ENCODE data around the gene MAPK10.
"Not testable (repeated sequence)": the region's sequence is repeated elsewhere in the genome, so short reads cannot be mapped to it uniquely, and the experiment has no call there.

Gene MAPK10

DNA sequence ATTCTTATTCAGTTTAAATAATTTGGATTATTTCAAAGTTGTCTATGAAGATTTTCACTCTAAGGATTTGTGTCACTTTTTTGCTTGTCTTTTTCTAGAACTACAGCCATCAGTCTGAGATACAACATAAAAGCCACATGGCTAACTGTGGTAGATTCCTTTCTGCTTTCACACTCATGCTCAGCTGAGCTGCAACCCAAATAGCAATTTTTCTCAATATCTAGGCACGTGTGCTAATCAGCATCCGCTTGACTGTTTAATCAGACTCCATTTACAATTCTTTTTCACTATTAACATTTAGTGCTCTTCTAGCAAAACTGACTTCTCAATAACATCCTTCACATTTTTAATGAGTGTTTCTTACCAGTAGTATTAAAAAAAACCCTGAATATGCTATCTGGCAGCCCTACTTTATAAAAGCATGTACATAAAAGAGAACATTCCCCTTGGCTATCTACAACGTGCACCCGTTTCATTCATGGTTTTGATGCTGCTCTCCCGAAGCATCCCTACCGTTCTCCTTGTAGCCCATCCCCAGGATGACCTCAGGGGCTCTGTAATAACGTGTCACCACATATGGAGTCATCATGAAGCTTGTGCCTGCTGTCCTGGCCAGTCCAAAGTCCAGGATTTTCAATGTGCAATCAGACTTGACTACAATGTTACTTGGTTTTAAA is 259.2 kb downstream of the MAPK10 start:
- Histone ChIP-seq H3K4me1 (ENCODE audit: control insufficient read depth, insufficient read depth, low read length) (no peaks in the 10 kb centered on the region), H3K9me3 (ENCODE audit: control insufficient read depth, insufficient read depth, low read length) (no peaks in the 10 kb centered on the region), H3K4me3 (ENCODE audit: low read depth, low read length) (no peak overlapping the region), H3K27me3 (ENCODE audit: control insufficient read depth, insufficient read depth, low read length) (no peaks in the 10 kb centered on the region), H3K36me3 (ENCODE audit: control insufficient read depth, insufficient read depth, low read length) (no peaks in the 10 kb centered on the region), H3K9ac (ENCODE audit: low read depth, low read length) (no peak overlapping the region)

DNA sequence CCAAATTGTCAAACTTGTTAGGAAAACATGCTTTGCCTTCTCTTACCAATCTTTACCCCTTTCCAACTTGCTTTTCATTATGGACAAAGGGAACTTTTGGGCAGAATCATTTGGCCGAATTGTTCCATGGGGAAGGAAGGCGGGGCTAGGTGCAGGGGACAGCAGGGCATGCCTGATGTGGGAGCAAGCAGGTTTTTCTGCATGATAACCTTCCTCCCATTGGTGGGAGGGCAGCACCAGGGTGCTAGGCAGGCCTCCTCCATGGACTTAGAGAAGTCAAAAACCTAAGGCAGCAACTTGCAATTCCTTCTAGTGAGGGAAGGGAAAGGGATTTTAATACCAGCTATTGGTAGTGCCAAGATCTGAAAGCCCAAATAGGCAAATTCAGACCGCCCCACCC is 260.5 kb downstream of the MAPK10 start:
- Histone ChIP-seq H3K27me3 (ENCODE audit: control insufficient read depth, insufficient read depth, low read length) (no peaks in the 10 kb centered on the region), H3K4me1 (ENCODE audit: control insufficient read depth, insufficient read depth, low read length) (no peaks in the 10 kb centered on the region), H3K9ac (ENCODE audit: low read depth, low read length) (no peak overlapping the region), H3K36me3 (ENCODE audit: control insufficient read depth, insufficient read depth, low read length) (no peaks in the 10 kb centered on the region), H3K4me3 (ENCODE audit: low read depth, low read length) (no peak overlapping the region), H3K9me3 (ENCODE audit: control insufficient read depth, insufficient read depth, low read length) (no peaks in the 10 kb centered on the region)

DNA sequence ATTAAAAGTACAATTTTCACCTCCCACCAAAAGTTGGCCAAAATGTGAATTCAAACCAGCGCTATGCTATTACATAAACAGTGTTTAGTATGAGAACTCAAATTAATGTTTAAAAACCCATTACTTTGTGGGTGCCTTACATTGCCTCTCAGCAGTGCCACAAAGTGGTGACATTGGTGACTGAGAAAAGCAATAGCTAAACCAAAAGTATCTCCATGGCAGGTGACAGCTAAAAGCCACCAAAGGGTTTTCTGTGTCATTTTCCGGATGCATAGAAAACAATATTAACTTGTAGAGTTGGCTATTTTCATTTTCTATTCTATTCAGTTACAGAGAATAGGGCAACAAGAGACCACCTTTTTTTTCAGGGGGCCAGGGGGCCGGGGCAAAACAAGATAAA is 261.2 kb downstream of the MAPK10 start:
- no peaks in the 10 kb centered on the region for H3K9me3 ChIP-seq (ENCODE audit: control insufficient read depth, insufficient read depth, low read length)
- no peak overlapping the region for H3K4me3 ChIP-seq (ENCODE audit: low read depth, low read length)
- H3K36me3 ChIP-seq (ENCODE audit: control insufficient read depth, insufficient read depth, low read length) = no peaks in the 10 kb centered on the region
- no peaks in the 10 kb centered on the region for H3K27me3 ChIP-seq (ENCODE audit: control insufficient read depth, insufficient read depth, low read length)
- no peaks in the 10 kb centered on the region for H3K4me1 ChIP-seq (ENCODE audit: control insufficient read depth, insufficient read depth, low read length)
- no peak overlapping the region for H3K9ac ChIP-seq (ENCODE audit: low read depth, low read length)

DNA sequence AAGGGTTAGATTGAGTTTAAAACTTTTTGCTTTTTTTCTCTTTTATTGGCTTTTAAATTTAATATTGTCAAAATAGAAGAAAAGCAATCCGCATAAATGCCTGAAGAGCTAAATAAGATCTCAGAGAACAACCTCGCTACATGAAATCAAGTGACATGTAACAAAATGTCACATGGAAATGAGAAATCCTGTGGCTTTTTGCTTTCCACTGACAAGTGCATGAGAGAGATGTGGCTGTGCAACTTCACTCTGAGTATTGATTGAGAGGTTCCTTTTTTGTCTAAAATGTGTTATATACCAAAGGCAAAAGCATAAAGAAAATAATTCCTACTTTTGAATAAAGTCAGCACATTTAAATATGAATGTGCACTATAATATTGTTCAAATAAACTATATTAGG is 263.5 kb downstream of the MAPK10 start:
- no peaks in the 10 kb centered on the region for H3K4me1 ChIP-seq (ENCODE audit: control insufficient read depth, insufficient read depth, low read length)
- no peaks in the 10 kb centered on the region for H3K36me3 ChIP-seq (ENCODE audit: control insufficient read depth, insufficient read depth, low read length)
- H3K4me3 ChIP-seq (ENCODE audit: low read depth, low read length) = no peak overlapping the region
- no peak overlapping the region for H3K9ac ChIP-seq (ENCODE audit: low read depth, low read length)
- H3K9me3 ChIP-seq (ENCODE audit: control insufficient read depth, insufficient read depth, low read length) = no peaks in the 10 kb centered on the region
- no peaks in the 10 kb centered on the region for H3K27me3 ChIP-seq (ENCODE audit: control insufficient read depth, insufficient read depth, low read length)

DNA sequence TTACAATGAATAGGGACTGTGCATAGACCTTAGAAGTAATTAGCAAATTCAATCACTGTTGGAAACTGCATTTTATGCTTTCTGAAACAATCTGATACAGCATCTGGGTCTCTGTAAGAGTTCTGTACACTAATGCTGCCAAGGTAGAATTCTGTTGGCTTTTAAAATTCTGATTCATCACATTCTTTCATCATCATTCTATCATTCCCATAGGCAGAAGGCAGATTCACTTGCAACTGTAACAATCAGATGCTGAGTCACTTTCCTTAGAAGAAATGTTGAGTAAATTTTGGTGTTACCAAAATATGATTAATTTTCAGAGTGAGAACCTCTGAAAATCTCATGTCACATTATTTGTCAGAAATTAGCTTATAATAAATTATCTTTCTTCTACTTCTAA is 267.2 kb downstream of the MAPK10 start:
- H3K9ac ChIP-seq (ENCODE audit: low read depth, low read length) = no peak overlapping the region
- no peaks in the 10 kb centered on the region for H3K36me3 ChIP-seq (ENCODE audit: control insufficient read depth, insufficient read depth, low read length)
- H3K9me3 ChIP-seq (ENCODE audit: control insufficient read depth, insufficient read depth, low read length) = no peaks in the 10 kb centered on the region
- H3K4me3 ChIP-seq (ENCODE audit: low read depth, low read length) = no peak overlapping the region
- peaks cover 15% of the 10 kb centered on the region for H3K4me1 ChIP-seq (ENCODE audit: control insufficient read depth, insufficient read depth, low read length)
- no peaks in the 10 kb centered on the region for H3K27me3 ChIP-seq (ENCODE audit: control insufficient read depth, insufficient read depth, low read length)

DNA sequence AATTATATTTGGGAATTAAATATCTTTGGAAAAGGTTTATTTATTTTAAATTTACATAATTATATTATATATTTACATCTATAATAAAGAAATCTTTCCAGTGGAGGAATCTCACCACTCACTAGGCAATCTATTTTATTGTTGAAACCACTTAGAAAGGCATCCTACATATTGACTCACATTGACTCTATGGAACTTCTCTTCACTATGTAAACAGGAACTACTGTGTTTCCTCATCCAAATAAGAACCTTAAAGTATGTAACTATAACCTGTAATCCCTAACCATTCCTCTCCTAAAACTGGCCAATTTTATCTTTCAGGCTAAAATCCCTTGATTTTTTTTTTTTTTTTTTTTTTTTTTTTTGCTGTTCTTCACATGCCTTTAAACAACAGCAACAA is 268.7 kb downstream of the MAPK10 start:
- no peak overlapping the region for H3K4me3 ChIP-seq (ENCODE audit: low read depth, low read length)
- H3K9me3 ChIP-seq (ENCODE audit: control insufficient read depth, insufficient read depth, low read length) = no peaks in the 10 kb centered on the region
- no peak overlapping the region for H3K9ac ChIP-seq (ENCODE audit: low read depth, low read length)
- no peaks in the 10 kb centered on the region for H3K27me3 ChIP-seq (ENCODE audit: control insufficient read depth, insufficient read depth, low read length)
- peaks cover 15% of the 10 kb centered on the region for H3K4me1 ChIP-seq (ENCODE audit: control insufficient read depth, insufficient read depth, low read length)
- no peaks in the 10 kb centered on the region for H3K36me3 ChIP-seq (ENCODE audit: control insufficient read depth, insufficient read depth, low read length)

DNA sequence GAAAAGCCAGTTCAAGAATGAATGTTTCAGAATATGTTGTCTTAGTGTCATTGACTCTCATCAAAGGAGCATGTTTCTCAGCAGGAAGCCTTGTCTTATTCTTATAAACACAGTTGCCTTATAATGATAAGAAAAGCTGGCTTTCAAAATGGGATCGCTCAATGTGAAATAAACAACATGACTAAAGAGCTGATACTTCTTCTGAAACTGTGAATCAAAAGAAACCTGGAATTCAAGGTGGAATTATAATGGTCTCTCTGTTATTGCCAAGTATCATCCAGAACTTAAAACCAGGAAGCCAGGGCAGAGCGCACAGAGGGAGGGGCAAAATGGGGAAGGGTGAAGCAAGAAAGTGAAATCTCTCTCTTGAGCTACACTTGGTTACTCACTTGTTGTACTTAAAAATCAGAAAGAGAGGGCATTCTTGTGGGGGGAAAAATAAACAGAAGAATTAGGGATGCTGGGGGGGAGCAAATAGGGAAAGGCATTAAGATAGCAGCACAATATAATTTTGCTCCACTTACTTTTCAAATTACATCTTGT is 270.0 kb downstream of the MAPK10 start:
- Histone ChIP-seq H3K36me3 (ENCODE audit: control insufficient read depth, insufficient read depth, low read length) (no peaks in the 10 kb centered on the region), H3K9ac (ENCODE audit: low read depth, low read length) (no peak overlapping the region)

DNA sequence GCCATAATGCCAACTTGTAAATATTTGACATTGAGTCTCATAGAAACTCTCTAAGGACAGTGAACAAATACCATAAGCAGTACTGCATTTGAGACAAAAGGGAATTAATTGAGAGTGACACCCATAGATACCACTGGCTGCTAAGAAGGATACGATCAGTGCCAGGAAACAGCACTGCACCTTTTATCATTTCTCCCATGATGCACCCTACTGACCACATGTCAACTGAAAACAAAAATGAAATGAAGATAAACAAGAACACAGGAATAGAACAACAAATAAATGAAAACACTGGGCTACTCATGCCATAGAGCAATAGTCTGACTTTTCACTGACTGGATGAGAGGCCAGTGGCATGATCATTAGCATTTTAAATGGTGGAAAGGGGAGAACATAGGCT is 270.8 kb downstream of the MAPK10 start:
- H3K4me1 ChIP-seq (ENCODE audit: control insufficient read depth, insufficient read depth, low read length) = peaks cover 15% of the 10 kb centered on the region
- no peak overlapping the region for H3K9ac ChIP-seq (ENCODE audit: low read depth, low read length)
- H3K36me3 ChIP-seq (ENCODE audit: control insufficient read depth, insufficient read depth, low read length) = no peaks in the 10 kb centered on the region
- no peaks in the 10 kb centered on the region for H3K9me3 ChIP-seq (ENCODE audit: control insufficient read depth, insufficient read depth, low read length)
- no peaks in the 10 kb centered on the region for H3K27me3 ChIP-seq (ENCODE audit: control insufficient read depth, insufficient read depth, low read length)
- H3K4me3 ChIP-seq (ENCODE audit: low read depth, low read length) = no peak overlapping the region

More for the DNA sequence above, 270.0 kb downstream of the MAPK10 start:
- Histone ChIP-seq H3K4me3 (ENCODE audit: low read depth, low read length) (no peak overlapping the region), H3K4me1 (ENCODE audit: control insufficient read depth, insufficient read depth, low read length) (peaks cover 15% of the 10 kb centered on the region), H3K9me3 (ENCODE audit: control insufficient read depth, insufficient read depth, low read length) (no peaks in the 10 kb centered on the region), H3K27me3 (ENCODE audit: control insufficient read depth, insufficient read depth, low read length) (no peaks in the 10 kb centered on the region)

DNA sequence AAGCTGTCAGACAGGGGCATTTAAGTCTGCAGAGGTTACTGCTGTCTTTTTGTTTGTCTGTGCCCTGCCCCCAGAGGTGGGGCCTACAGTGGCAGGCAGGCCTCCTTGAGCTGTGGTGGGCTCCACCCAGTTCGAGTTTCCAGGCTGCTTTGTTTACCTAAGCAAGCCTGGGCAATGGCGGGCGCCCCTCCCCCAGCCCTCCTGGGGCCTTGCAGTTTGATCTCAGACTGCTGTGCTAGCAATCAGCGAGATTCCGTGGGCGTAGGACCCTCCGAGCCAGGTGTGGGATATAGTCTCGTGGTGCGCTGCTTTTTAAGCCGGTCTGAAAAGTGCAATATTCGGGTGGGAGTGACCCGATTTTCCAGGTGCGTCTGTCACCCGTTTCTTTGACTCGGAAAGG is 284.1 kb downstream of the MAPK10 start:
- not testable (repeated sequence) for H3K27me3 ChIP-seq (ENCODE audit: control insufficient read depth, insufficient read depth, low read length)

DNA sequence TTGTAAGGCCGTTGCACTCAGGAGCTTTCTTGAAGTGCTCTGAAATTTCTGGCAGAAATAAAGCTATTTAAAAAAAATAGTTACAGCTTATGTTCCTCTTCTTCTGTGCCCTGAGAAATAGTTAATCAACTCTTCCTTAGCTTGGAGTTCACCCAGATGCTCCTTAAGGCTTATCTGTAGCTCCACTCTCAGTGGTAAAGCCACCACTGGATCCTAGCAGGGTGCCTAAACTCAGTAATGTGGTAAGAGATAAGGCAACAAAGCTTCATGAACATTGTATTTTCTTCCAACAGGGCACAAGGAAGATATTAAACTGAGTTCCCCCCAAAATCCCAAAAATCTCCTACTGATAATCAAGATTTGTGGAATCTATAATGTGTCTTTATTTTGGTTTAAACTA is 299.5 kb downstream of the MAPK10 start:
- Histone ChIP-seq H3K9me3 (ENCODE audit: control insufficient read depth, insufficient read depth, low read length) (no peaks in the 10 kb centered on the region), H3K9ac (ENCODE audit: low read depth, low read length) (no peak overlapping the region), H3K36me3 (ENCODE audit: control insufficient read depth, insufficient read depth, low read length) (no peaks in the 10 kb centered on the region), H3K27me3 (ENCODE audit: control insufficient read depth, insufficient read depth, low read length) (no peaks in the 10 kb centered on the region), H3K4me3 (ENCODE audit: low read depth, low read length) (no peak overlapping the region), H3K4me1 (ENCODE audit: control insufficient read depth, insufficient read depth, low read length) (no peaks in the 10 kb centered on the region)

More for the DNA sequence above, 284.1 kb downstream of the MAPK10 start:
- H3K9ac ChIP-seq (ENCODE audit: low read depth, low read length); H3K4me1 ChIP-seq (ENCODE audit: control insufficient read depth, insufficient read depth, low read length); H3K36me3 ChIP-seq (ENCODE audit: control insufficient read depth, insufficient read depth, low read length); H3K9me3 ChIP-seq (ENCODE audit: control insufficient read depth, insufficient read depth, low read length): not testable (repeated sequence)
- peak overlapping the region; percentile 11 for H3K4me3 ChIP-seq (ENCODE audit: low read depth, low read length)

DNA sequence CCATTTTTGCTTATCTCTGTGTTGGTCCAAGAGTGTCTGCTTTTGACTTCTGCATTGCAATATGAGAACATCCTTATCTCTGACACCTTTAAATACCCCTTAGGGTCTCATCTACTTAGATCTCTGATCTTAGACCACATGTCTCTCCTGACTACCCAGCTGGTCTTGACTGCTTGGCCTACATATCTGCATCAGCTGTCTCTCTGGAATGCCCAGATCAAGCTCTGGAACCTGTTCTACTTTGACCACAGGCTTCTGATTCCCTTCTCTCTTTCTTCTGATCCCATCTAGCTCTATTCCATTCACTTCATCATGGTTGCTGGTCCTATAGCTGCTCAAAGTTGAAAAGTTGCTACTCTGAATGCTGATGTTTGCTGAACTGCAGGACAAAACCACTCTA is 301.2 kb downstream of the MAPK10 start:
- no peak overlapping the region for H3K9ac ChIP-seq (ENCODE audit: low read depth, low read length)
- H3K4me1 ChIP-seq (ENCODE audit: control insufficient read depth, insufficient read depth, low read length) = no peaks in the 10 kb centered on the region

DNA sequence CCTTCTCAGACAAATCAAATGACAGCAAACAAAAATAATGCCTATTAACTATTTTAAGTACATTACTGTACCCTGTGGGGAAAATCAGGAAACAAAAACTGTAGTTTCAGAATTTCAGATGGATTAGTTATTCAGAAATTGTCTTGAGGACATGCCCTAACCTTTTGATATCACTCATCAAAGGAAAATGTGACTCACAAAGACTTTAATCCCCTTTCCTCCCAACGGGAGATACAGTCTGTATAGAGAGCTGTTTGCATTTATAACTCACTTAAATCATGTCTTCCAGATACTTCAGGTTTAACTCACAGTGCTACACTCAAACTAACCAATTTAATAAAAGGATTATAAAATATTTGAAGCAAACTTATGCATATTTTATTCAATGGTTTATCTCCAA is 304.0 kb downstream of the MAPK10 start:
- Histone ChIP-seq H3K4me1 (ENCODE audit: control insufficient read depth, insufficient read depth, low read length) (peaks cover 2% of the 10 kb centered on the region), H3K9ac (ENCODE audit: low read depth, low read length) (no peak overlapping the region)

More for the DNA sequence above, 301.2 kb downstream of the MAPK10 start:
- no peaks in the 10 kb centered on the region for H3K27me3 ChIP-seq (ENCODE audit: control insufficient read depth, insufficient read depth, low read length)
- no peaks in the 10 kb centered on the region for H3K9me3 ChIP-seq (ENCODE audit: control insufficient read depth, insufficient read depth, low read length)
- no peak overlapping the region for H3K4me3 ChIP-seq (ENCODE audit: low read depth, low read length)
- H3K36me3 ChIP-seq (ENCODE audit: control insufficient read depth, insufficient read depth, low read length) = no peaks in the 10 kb centered on the region

More for the DNA sequence above, 304.0 kb downstream of the MAPK10 start:
- Histone ChIP-seq H3K27me3 (ENCODE audit: control insufficient read depth, insufficient read depth, low read length) (no peaks in the 10 kb centered on the region), H3K9me3 (ENCODE audit: control insufficient read depth, insufficient read depth, low read length) (no peaks in the 10 kb centered on the region), H3K36me3 (ENCODE audit: control insufficient read depth, insufficient read depth, low read length) (no peaks in the 10 kb centered on the region), H3K4me3 (ENCODE audit: low read depth, low read length) (no peak overlapping the region)
